Measurements from ENCODE around the gene PRMT5.

DNA sequence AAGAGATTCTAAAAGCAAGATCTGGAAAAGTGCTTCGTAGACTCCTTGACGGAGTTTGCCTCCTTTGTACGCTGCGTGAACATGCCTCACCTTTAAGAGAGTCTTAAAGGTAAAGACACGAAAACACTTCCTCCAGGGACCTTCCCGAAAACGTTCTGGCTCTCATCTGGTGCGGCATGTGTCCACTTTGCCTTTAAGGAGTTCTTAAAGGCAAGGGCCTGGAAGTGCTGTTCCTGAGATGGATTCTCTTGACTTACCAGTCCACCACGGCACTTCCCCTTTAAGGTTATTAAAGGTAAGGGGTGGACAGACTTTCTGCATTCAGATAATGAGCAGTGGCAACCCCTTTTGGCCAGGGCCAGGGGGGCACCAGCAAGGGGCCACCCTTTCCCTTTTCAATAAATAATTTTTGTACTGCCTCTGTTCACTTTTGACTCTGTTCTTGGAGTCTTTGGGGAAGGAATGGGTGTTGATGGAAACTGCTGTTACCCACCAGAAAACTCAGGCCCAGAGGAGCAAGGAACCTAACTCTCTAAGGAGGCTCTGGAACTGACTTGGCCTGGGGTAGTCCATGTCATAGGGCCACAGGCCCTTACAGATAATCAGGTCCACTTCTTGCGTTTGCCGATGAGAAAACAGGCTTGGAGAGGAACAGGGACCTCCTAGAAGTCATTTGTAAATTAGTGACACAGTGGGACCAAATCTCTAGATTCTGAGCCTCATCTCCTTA lies 41.8 kb downstream of the PRMT5 start:
- TF ChIP-seq, protein P1, sequence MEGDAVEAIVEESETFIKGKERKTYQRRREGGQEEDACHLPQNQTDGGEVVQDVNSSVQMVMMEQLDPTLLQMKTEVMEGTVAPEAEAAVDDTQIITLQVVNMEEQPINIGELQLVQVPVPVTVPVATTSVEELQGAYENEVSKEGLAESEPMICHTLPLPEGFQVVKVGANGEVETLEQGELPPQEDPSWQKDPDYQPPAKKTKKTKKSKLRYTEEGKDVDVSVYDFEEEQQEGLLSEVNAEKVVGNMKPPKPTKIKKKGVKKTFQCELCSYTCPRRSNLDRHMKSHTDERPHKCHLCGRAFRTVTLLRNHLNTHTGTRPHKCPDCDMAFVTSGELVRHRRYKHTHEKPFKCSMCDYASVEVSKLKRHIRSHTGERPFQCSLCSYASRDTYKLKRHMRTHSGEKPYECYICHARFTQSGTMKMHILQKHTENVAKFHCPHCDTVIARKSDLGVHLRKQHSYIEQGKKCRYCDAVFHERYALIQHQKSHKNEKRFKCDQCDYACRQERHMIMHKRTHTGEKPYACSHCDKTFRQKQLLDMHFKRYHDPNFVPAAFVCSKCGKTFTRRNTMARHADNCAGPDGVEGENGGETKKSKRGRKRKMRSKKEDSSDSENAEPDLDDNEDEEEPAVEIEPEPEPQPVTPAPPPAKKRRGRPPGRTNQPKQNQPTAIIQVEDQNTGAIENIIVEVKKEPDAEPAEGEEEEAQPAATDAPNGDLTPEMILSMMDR (IDR thresholded peaks at IDR 0.05), result no peak
- no peak for TF ChIP-seq POLR2A (IDR thresholded peaks at IDR 0.05)
